GM12878 (cell line): ENCODE measurements around the gene AGBL4. TPM values are rescaled to one million over a fixed set of nuclear protein-coding genes. Genes with fewer than 3 reads are reported as not detected.

Experiments used
- ATAC-seq: fragments of 200-7000 bp; cut with Tn5 transposase; 3 replicates; pipeline ENCODE4 v1.9.1; 2020; ENCODE audit warnings: mild to moderate bottlenecking, moderate library complexity
- BruUV-seq: library from RNA; stranded (reverse); fragments of 400-500 nt; replicated peaks from 2 replicates; lab custom pipeline; 2021; lab: Mats Ljungman, UMichigan
- CTCF ChIA-PET: fragments of 300-600 bp; sonication (Branson Sonifier 250); formaldehyde crosslinking; extraction: SDS; loops from one replicate; lab custom pipeline; 2021; ENCODE audit warnings: inconsistent platforms; lab: Yijun Ruan, JAX
- POLR2A ChIA-PET: fragments of 350-600 bp; formaldehyde crosslinking; extraction: SDS; loops from one replicate; lab custom pipeline; 2021; ENCODE audit warnings: inconsistent platforms; lab: Charles Lee
- RAD21 ChIA-PET: fragments of 300-600 bp; sonication (Branson Sonifier 250); formaldehyde crosslinking; loops from one replicate; lab custom pipeline; 2023; ENCODE audit warnings: antibody characterized with exemption; ENCODE audit not compliant: unreplicated experiment; lab: Charles Lee
- SMC1A ChIA-PET: fragments of 300-600 bp; sonication (Branson Sonifier 250); formaldehyde crosslinking; loops from one replicate; lab custom pipeline; 2023; ENCODE audit not compliant: unreplicated experiment, uncharacterized antibody; lab: Charles Lee
- DNase-seq: peaks from one replicate; pipeline ENCODE4 v3.0.0-alpha.2; 2011; ENCODE audit warnings: low read depth, low spot score
- FAIRE-seq: peaks from 3 replicates; lab custom pipeline; 2011; peaks lifted over from hg19 to GRCh38; lab: Jason Lieb, UNC
- H2AFZ ChIP-seq: 2 replicates; pipeline ENCODE4 v1.6.0; 2011; ENCODE audit warnings: low read depth, low read length, control low read depth; ENCODE audit not compliant: control insufficient read depth
- H3K27ac ChIP-seq: 2 replicates; pipeline ENCODE4 v1.5.1; 2011; ENCODE audit warnings: control low read depth; ENCODE audit not compliant: control insufficient read depth, insufficient read depth
- H3K27me3 ChIP-seq, 2 experiments: replicated peaks in 1 of 2; 2 replicates each; pipeline versions ENCODE4 v1.6.0 to v1.6.1; 2011; ENCODE audit warnings: low read length in 1 of 2; ENCODE audit not compliant: control insufficient read depth in 2 of 2, insufficient read depth in 2 of 2
- H3K36me3 ChIP-seq, 2 experiments: 2 replicates each; pipeline ENCODE4 v1.5.1; 2011; ENCODE audit warnings: low read length in 1 of 2; ENCODE audit not compliant: control insufficient read depth in 2 of 2, insufficient read depth in 2 of 2
- H3K4me1 ChIP-seq: 2 replicates; pipeline ENCODE4 v1.6.1; 2011; ENCODE audit warnings: mild to moderate bottlenecking, low read length, moderate library complexity, mixed read lengths; ENCODE audit not compliant: control insufficient read depth, insufficient read depth
- H3K4me2 ChIP-seq: 2 replicates; pipeline ENCODE4 v1.6.0; 2011; ENCODE audit warnings: control low read depth; ENCODE audit not compliant: control insufficient read depth, insufficient read depth
- H3K4me3 ChIP-seq: fragments of 200-600 bp; sonication (generic); 2 replicates; pipeline ENCODE4 v1.5.1; 2016
- H3K79me2 ChIP-seq: 2 replicates; pipeline ENCODE4 v1.6.0; 2011; ENCODE audit warnings: low read length; ENCODE audit not compliant: control insufficient read depth, insufficient read depth
- H3K9ac ChIP-seq: 2 replicates; pipeline ENCODE4 v1.8.0; 2011; ENCODE audit warnings: low read length, control low read depth, mixed read lengths; ENCODE audit not compliant: control insufficient read depth, insufficient read depth
- H3K9me3 ChIP-seq: replicated peaks from 3 replicates; pipeline ENCODE4 v1.5.1; 2011; ENCODE audit warnings: mild to moderate bottlenecking, low read length; ENCODE audit not compliant: control insufficient read depth, insufficient read depth
- H4K20me1 ChIP-seq: 2 replicates; pipeline ENCODE4 v1.6.0; 2011; ENCODE audit not compliant: control insufficient read depth, insufficient read depth
- BACH1 ChIP-seq: fragments of 450-650 bp; IDR thresholded peaks from 2 replicates; pipeline ENCODE4 v1.6.1; 2017; ENCODE audit warnings: mild to moderate bottlenecking, borderline replicate concordance
- BHLHE40 ChIP-seq, 2 experiments: fragments of 450-650 bp in 1 of 2; IDR thresholded peaks; 2 replicates each; pipeline ENCODE4 v1.6.1; 2011 to 2017; ENCODE audit warnings: low read depth in 2 of 2, borderline replicate concordance in 1 of 2, improper control_type of control experiment in 1 of 2, low read length in 1 of 2, mild to moderate bottlenecking in 1 of 2
- BRCA1 ChIP-seq: IDR thresholded peaks from 2 replicates; pipeline ENCODE4 v1.6.1; 2011; ENCODE audit warnings: low read depth, low read length, improper control_type of control experiment
- CBFB ChIP-seq: IDR thresholded peaks from 2 replicates; pipeline ENCODE4 v1.6.1; 2016; ENCODE audit warnings: antibody characterized with exemption, low read depth
- E2F4 ChIP-seq: IDR thresholded peaks from 2 replicates; pipeline ENCODE4 v1.6.1; 2012; ENCODE audit warnings: low read depth, low read length, improper control_type of control experiment
- FOS ChIP-seq: IDR thresholded peaks from 3 replicates; pipeline ENCODE4 v1.6.1; 2011; ENCODE audit warnings: borderline replicate concordance; ENCODE audit not compliant: insufficient read length; ENCODE audit errors: extremely low read depth
- FOXK2 ChIP-seq: fragments of 450-650 bp; IDR thresholded peaks from 2 replicates; pipeline ENCODE4 v1.6.1; 2017; ENCODE audit warnings: mild to moderate bottlenecking, moderate library complexity
- HCFC1 ChIP-seq: fragments of 150-350 bp; IDR thresholded peaks from 2 replicates; pipeline ENCODE4 v1.6.1; 2014; ENCODE audit warnings: low read length
- IKZF2 ChIP-seq, 2 experiments: fragments of 450-650 bp; IDR thresholded peaks; 2 replicates each; pipeline ENCODE4 v1.6.1; 2017; ENCODE audit warnings: mild to moderate bottlenecking in 2 of 2, moderate library complexity in 2 of 2
- MTA2 ChIP-seq: fragments of 450-650 bp; IDR thresholded peaks from 2 replicates; pipeline ENCODE4 v1.6.1; 2016; ENCODE audit warnings: low read depth, mild to moderate bottlenecking, moderate library complexity
- NR2C1 ChIP-seq: fragments of 450-650 bp; IDR thresholded peaks from 2 replicates; pipeline ENCODE4 v1.6.1; 2017; ENCODE audit warnings: antibody characterized with exemption, mild to moderate bottlenecking, moderate library complexity
- ZBTB11 ChIP-seq: fragments of 450-650 bp; formaldehyde crosslinking; IDR thresholded peaks from 2 replicates; pipeline ENCODE4 v1.5.0; 2022; ENCODE audit warnings: mild to moderate bottlenecking, missing genetic modification characterization
- ZNF207 ChIP-seq: fragments of 450-650 bp; IDR thresholded peaks from 2 replicates; pipeline ENCODE4 v1.6.1; 2014; ENCODE audit warnings: antibody characterized with exemption, mild to moderate bottlenecking, borderline replicate concordance
- WGBS: methylation state at CpG from one replicate; pipeline ENCODE4 v1.1.6; 2016; ENCODE audit warnings: low lambda C conversion rate; ENCODE audit not compliant: insufficient replicate concordance, insufficient coverage; ENCODE audit errors: missing lambda C conversion rate; 5-methylcytosine and 5-hydroxymethylcytosine counted together
- in situ Hi-C: fragments of 300-500 bp; cut with MboI; formaldehyde crosslinking; loops from 9 replicates; pipeline ENCODE4 v1.14.3; 2018; ENCODE audit warnings: mixed read lengths
- intact Hi-C: fragments of 100-400 bp; cut with micrococcal nuclease; formaldehyde crosslinking; loops from one replicate; pipeline ENCODE4 v1.14.2; 2022; ENCODE audit not compliant: unreplicated experiment
- polyA plus RNA-seq, 11 experiments: library from polyadenylated mRNA; depleted of rRNA in 4 of 11; unstranded in 6 of 11; stranded (reverse) in 5 of 11; fragments of >200 nt; fragmentation: Nextera tagmentation in 4 of 11; fragmentation: Illumina TruSeq in 1 of 11; extraction: Ambion mirVana in 4 of 11; extraction: Trizol in 1 of 11; gene quantifications; 1 replicate in 1 of 11; 2 replicates in 10 of 11; pipeline versions ENCODE4 v1.2.1 to v1.2.3, GENCODE V29; 2011 to 2016; ENCODE audit warnings: inconsistent platforms in 2 of 11, missing spikeins in 2 of 11, low read depth in 1 of 11
- total RNA-seq, 4 experiments: library from RNA; depleted of rRNA in 3 of 4; stranded (reverse); fragments of >200 nt in 3 of 4; fragmentation: Illumina TruSeq in 1 of 4; extraction: Trizol in 1 of 4; gene quantifications; 2 replicates each; pipeline versions ENCODE4 v1.2.1 to v1.2.3, GENCODE V29; 2013 to 2021
- TF ChIP-seq, protein P1 (sequence below): fragments of 450-650 bp; IDR thresholded peaks from 2 replicates; pipeline ENCODE4 v1.6.1; 2017; ENCODE audit warnings: low read depth, mild to moderate bottlenecking, moderate library complexity

The AGBL4 gene
- total and polyA plus RNA-seq, 10 of the 15 experiments (the other 5 are each of a cell fraction or from before 2014, with no cell fraction given), result 0.31 TPM; not detected in 9

DNA sequence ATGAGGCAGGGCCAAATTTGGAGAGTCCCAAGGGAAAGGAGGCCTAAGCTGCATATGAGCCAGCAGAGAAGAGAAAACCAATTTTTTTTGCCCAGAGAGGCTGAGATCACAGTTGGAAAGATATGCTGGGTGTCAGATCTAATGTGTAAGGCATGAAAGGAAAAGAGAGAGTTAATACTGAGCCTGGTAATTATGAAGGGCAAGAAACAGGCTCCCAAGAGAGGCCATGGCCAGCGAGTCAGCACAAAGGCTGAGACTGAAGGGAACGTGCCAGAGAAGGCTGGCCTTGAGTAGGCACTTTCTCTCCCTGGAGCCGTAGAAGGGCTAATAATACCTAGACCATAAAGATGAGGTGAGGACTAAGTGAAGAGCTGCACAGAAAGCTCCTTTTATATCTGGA, 1215.3 kb downstream of the AGBL4 start (continued):
- TF ChIP-seq BRCA1, result no peak
- TF ChIP-seq BACH1, result no peak
- no peak for TF ChIP-seq IKZF2 (IDR thresholded peaks at IDR 0.05)

GRCh38 chr1:48807554-48808260, 1216.0 kb downstream of the AGBL4 start:
- BruUV-seq, result no TSS peak
- ChIA-PET RAD21 (no interaction called here), POLR2A (no interaction called here), SMC1A (no interaction called here), CTCF (no interaction called here)
- Histone ChIP-seq H3K36me3 (no peaks in the 10 kb centered on the region), H4K20me1 (no peaks in the 10 kb centered on the region), H2AFZ (no peak overlapping the region), H3K79me2 (no peaks in the 10 kb centered on the region), H3K27ac (no peak overlapping the region), H3K27me3 (no peaks in the 10 kb centered on the region; a peak in 1 of 4 replicates), H3K4me2 (no peak overlapping the region), H3K9me3 (no peaks in the 10 kb centered on the region; the same call in 2 of the 3 replicates), H3K4me1 (no peaks in the 10 kb centered on the region), H3K4me3 (no peak overlapping the region), H3K9ac (no peak overlapping the region)
- no peak for ATAC-seq
- no peak for FAIRE-seq
- no peak for DNase-seq
- WGBS, result 9% methylated on average over 4 of the region's 4 CpGs
- intact Hi-C loops, result no loop called here
- in situ Hi-C loops, result no loop called here
- TF ChIP-seq ZNF207, result no peak
- no peak for TF ChIP-seq ZBTB11 (CRISPR knock-in tag)
- no peak for TF ChIP-seq FOXK2
- no peak for TF ChIP-seq FOS
- no peak for TF ChIP-seq BHLHE40 (IDR thresholded peaks at IDR 0.05; ENCODE audit: borderline replicate concordance in 1 of 2, low read depth in 2 of 2, low read length in 1 of 2)
- TF ChIP-seq HCFC1, result no peak
- TF ChIP-seq, protein P1, sequence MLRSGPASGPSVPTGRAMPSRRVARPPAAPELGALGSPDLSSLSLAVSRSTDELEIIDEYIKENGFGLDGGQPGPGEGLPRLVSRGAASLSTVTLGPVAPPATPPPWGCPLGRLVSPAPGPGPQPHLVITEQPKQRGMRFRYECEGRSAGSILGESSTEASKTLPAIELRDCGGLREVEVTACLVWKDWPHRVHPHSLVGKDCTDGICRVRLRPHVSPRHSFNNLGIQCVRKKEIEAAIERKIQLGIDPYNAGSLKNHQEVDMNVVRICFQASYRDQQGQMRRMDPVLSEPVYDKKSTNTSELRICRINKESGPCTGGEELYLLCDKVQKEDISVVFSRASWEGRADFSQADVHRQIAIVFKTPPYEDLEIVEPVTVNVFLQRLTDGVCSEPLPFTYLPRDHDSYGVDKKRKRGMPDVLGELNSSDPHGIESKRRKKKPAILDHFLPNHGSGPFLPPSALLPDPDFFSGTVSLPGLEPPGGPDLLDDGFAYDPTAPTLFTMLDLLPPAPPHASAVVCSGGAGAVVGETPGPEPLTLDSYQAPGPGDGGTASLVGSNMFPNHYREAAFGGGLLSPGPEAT, result no peak
- no peak for TF ChIP-seq CBFB
- TF ChIP-seq NR2C1, result no peak
- TF ChIP-seq E2F4, result no peak
- no peak for TF ChIP-seq MTA2
